Measurements from ENCODE around the gene SEC31A.

GRCh38 chr4:82782626-82783345 is 108.2 kb downstream of the SEC31A start:
- TF ChIP-seq POLR2A (IDR thresholded peaks at IDR 0.05) = no peak
- TF ChIP-seq CTCF (IDR thresholded peaks at IDR 0.05) = no peak

Data from adrenal gland (tissue), 5 donors.